CD4-positive, alpha-beta T cell treated with Interleukin-17A for 1 hour (primary cell): ENCODE data around the gene ENTPD3.

Source experiments
- DNase-seq: peaks from one replicate; pipeline ENCODE4 v3.0.0-alpha.2; 2020

The ENTPD3 gene, protein sequence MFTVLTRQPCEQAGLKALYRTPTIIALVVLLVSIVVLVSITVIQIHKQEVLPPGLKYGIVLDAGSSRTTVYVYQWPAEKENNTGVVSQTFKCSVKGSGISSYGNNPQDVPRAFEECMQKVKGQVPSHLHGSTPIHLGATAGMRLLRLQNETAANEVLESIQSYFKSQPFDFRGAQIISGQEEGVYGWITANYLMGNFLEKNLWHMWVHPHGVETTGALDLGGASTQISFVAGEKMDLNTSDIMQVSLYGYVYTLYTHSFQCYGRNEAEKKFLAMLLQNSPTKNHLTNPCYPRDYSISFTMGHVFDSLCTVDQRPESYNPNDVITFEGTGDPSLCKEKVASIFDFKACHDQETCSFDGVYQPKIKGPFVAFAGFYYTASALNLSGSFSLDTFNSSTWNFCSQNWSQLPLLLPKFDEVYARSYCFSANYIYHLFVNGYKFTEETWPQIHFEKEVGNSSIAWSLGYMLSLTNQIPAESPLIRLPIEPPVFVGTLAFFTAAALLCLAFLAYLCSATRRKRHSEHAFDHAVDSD

DNA sequence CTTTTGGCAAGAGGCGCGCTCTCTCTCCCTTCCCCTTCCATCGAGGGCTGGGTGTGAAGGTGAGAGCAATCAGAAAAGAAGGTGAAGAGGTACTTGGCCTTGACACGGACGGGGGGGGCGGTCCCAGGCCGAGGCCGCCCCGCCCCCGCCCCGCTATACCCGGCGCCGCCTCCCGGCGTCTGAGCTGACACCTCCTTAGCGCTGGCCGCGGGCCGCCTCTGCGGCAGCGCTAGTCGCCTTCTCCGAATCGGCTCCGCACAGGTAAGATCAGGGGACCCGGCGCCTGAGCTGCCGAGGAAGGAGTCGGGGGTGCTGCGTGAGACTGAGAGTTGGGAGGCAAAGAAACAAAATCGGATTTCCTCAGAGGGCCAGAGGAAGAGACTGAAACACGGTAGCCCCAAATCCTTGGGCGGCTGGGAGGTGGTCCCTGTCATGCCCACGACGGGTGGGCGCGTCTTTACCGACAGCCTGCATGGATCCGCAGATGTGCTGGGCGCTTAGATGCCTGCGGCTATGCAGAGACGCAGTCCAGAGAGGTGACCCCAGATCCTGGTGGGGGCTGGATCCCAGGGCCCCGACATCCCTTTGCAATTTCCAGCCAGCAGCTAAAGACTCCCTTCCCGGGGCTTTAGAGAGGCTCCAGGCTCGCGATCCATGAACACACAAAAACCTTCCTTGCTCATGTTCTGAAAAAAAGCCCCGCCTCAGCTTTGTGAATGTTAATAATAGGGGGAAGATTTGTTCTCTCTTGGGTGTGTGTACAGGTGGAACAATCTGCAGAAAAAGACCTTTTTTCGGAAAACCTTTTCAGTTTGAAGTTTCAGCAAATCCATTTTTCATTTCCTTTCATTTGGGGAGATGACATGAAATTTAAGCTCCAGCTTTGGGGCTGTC is at the start of gene ENTPD3:
ENTPD3 (plus strand) TSS at position 184 of the 894 bp plus-strand sequence. CDS start 874 bp downstream, outside the sequence.
- peak; percentile 21 for DNase-seq

DNA sequence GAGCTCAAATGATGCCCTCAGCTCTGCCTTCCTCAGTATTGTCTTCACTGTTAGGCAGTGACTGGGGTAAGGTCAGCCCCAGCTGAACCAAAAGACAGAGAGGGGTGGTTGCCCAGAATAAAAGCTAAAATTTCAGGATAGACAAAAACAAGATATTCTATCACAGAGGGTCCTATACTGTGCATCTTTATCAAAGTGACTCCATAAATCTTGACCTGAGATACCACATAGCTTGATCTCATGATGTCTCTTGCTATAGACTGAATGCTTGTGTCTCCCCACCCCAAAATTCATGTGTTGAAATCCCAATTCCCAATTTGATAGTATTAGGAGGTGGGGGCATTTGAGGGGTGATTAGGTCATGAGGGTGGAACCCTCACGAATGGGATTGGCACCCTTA is 47.1 kb upstream of the ENTPD3 start:
- no peak for DNase-seq

DNA sequence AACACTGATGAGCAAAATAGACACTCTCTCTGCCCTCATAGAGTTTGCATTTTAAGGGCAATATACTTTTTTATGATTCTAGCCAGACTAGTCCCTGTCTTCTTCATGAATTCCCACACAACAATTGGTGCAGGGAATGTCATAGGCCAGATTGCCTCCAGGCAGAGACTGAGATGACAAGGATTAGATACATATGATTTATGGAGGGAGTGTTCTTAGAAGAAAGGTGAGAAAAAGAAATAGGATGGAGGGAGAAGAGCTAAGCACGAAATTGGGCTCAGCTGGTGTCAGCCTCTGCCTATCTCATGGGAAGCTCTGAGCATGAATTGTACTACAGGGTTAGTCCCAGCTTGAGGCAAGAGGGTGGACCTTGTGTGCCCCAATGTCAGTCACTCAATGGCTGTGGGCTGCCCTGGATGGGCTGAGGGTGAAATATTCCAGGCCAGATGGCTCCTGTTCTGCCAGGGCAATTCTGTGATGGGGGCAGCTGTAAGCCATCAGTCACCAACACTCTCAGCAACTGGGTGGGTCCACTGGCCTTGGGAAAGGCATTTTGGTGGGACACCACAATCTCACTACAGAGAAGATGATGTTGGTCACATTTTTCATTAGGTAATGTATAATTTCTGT is 46.3 kb upstream of the ENTPD3 start:
- no peak for DNase-seq

GRCh38 chr3:40341671-40342070 is 45.3 kb upstream of the ENTPD3 start:
- DNase-seq, result no peak

GRCh38 chr3:40350529-40350928 is 36.5 kb upstream of the ENTPD3 start:
- DNase-seq, result no peak

GRCh38 chr3:40355410-40355809 is 31.6 kb upstream of the ENTPD3 start:
- no peak for DNase-seq

GRCh38 chr3:40358454-40358853 is 28.5 kb upstream of the ENTPD3 start:
- no peak for DNase-seq

GRCh38 chr3:40363674-40364073 is 23.3 kb upstream of the ENTPD3 start:
- DNase-seq, result no peak

DNA sequence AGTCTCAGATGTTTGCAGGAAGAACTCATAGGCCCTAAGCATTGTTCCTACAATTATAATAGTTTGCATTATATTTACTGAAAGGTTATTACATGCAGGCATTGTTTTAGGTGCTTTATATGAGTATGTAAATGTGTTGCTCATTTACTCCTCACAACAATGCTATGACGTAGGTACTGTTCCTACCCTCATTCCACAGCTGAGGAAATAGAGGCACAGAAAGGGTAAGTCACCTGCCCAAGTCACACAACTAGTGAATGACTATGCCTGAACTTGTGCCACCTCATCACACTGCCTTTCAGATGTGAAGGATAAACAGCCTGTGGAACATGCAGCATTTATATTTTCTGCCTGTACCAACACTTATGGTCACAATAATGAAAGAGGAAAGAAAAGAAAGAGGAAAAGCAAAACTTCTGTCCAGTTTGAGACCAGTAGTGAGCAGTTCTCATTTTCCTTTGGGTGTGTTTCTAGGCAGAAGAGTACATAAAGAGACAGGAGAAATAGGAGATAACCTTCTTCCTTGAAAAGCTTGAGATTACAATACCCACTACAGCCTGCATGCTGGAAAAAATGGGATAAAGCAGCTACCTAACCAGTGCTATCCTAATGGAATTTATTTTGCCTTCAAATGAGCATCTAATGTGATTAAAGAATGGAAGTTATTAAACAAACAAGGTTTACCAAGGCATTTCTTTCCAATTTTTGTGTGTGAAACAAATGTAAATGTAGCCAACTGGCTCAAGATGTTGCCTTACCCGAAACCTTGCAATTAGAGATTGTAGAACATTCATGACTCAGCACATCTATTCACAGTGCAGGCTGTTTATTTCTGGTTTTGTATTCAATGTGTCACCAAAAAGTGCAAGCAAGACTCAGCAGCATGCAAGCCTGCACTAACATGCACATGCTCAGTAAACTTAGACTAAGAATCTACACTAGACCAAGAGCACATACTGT is 20.5 kb upstream of the ENTPD3 start:
- no peak for DNase-seq

DNA sequence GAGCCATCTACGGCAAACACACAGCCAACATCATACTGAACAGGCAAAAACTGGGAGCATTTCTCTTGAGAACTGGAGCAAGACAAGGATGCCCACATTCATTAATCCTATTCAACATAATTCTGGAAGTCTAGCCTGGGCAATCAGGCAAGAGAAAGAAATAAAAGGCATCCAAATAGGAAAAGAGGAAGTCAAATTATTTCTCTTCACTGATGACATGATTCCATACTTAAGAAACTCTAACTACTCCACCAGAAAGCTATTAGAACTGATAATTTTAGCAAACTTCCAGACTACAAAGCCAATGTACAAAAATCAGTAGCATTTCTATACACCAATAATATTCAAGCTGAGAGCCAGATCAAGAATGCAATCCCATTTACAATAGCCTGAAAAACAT is 17.3 kb upstream of the ENTPD3 start:
- no peak for DNase-seq

- DNase-seq, result no peak
Measured at GRCh38 chr3:40377822-40378221, 9.2 kb upstream of the ENTPD3 start.

GRCh38 chr3:40379674-40380306 is 7.2 kb upstream of the ENTPD3 start:
- no peak for DNase-seq

GRCh38 chr3:40381904-40382616 is 4.9 kb upstream of the ENTPD3 start:
- no peak for DNase-seq

DNA sequence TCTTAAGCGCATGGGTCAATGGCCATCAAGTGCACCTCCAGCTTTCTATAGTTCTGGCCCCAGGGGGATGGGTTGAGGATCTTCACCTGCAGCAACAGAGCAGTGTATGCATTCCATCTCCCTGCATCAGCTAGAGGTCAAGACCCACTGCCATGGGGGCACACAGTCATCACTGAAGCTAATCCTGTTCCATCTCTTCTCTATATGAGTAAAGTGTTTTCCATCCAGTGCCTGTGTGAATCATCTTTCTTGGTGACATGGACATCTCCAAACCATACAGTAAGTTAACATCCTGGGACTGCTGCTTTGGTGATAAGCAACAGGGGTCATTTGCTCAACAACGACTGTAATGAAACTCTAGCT is 4.4 kb upstream of the ENTPD3 start:
- DNase-seq, result no peak

DNA sequence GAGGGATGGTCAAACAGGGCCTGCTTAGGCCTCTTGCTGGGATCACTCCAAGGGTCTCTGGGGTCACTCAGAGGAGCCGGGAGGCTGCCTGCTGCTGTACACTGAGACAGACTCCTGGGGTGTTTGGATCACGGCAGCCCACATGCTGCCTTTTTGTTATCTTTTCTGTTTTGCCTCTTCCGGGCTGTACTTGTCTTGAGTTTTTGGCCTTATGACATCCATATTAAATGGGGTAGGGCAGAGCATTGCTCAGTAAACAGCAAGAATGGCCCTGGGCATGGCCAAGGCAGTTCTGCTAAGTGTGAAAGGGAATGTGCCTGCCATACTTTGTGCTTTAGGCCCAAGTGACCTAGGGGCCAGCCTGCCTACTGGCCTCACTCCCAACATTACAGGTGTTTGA is 771 bp upstream of the ENTPD3 start:
- DNase-seq, result no peak

DNA sequence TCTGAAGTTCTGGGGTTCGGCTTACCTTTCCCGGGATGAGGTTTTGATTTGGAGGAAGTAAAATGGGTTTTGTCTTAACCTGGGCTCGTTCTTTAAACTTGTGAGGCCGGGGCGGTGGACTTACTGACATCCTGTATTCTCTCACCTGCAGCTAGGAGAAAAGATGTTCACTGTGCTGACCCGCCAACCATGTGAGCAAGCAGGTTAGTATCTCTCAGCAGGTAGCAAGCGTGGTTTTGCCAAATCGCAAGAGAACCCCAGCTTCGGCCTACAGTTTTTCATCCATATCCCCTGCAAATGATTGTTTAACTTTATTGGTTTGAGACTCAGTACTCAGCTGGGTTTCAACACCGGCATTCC is 891 bp downstream of the ENTPD3 start:
- no peak for DNase-seq

GRCh38 chr3:40396406-40396805 is 9.4 kb downstream of the ENTPD3 start:
- DNase-seq, result no peak

- no peak for DNase-seq
Measured at GRCh38 chr3:40397129-40397528, 10.1 kb downstream of the ENTPD3 start.

- no peak for DNase-seq
Measured at GRCh38 chr3:40397912-40398311, 10.9 kb downstream of the ENTPD3 start.

DNA sequence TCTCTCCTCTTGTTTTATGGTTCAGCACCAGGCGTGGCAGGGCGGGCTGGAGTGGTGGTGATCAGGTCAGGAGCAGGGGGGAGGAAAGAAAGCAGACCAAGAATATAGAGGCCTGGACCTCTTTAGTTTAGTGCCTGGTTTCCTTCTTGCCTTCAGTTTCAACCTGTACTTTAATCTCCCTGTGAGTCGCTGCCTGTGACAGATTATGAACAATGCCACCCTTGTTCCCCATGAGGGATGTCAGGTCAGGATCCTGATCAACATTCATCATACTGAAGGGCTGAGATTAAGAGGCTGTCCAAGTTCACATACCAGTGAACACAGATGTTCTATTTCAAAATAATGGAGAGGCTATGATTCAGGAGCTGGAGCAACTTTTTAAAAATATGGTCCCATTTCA is 11.4 kb downstream of the ENTPD3 start:
- DNase-seq, result no peak

GRCh38 chr3:40404591-40405198 is 17.7 kb downstream of the ENTPD3 start:
- no peak for DNase-seq
